ENCODE measurements around the gene TRABD2A. TPM values are rescaled to one million over a fixed set of nuclear protein-coding genes. Genes with fewer than 3 reads are reported as not detected.

TRABD2A gene
- total and polyA plus RNA-seq, 2 experiments from 2014 or later: not detected

DNA sequence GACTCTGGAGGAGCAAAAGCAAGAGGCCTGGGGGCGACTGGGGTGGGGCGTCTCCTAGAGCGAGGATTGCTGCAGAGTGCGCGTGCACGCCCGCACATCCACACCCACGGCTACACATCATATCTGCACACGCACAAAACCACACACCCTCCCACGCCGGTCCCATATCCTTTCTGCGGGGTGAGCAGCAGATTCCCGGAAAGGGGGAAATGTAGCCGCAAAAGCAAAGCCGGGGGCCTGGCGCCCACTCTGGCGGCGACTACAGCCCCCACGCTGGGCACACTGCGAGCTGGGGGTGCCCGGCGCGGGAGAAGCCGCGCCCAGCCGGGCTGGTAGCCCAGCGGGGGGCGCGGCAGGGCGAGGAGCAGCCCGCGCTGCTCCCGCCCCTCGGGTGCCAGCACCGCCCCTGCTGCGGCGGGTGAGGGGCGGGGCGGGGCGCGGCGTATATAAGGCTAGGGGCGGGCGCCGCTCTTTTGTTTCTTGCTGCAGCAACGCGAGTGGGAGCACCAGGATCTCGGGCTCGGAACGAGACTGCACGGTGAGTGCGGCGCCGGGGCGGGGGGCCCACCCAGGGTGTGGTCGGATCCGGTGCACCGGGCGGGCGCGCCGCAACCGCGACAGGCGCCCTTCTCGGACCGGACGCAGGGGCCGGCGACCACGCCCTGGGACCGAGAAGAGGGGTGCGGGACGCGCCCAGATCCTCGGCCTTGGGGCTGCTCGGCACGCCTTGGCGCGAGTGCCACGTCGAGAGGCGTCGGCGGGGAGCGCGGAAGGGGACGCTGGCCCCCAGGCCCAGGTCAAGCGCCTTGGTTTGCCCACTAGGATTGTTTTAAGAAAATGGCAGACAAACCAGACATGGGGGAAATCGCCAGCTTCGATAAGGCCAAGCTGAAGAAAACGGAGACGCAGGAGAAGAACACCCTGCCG, 24.6 kb upstream of the TRABD2A start, which contains the start of gene TMSB10:
TSS of gene TMSB10 (plus strand) at position 476 of the 927 bp plus-strand sequence.
- H3K4me3 ChIP-seq: peak within 1 kb of the TSS; percentile 71
- no peaks in the 10 kb centered on the region for H3K4me1 ChIP-seq (ENCODE audit: low read depth)
- DNase-seq (ENCODE audit: low read depth in 1 of 2, low spot score in 1 of 2): peak; percentile 89
- no peaks in the 10 kb centered on the region for H3K27me3 ChIP-seq
- H3K36me3 ChIP-seq: no peaks in the 10 kb centered on the region
- H3K27ac ChIP-seq: peak within 1 kb of the TSS; percentile 7
- H3K9me3 ChIP-seq (ENCODE audit: low read depth): no peaks in the 10 kb centered on the region
- TF ChIP-seq, protein P1, sequence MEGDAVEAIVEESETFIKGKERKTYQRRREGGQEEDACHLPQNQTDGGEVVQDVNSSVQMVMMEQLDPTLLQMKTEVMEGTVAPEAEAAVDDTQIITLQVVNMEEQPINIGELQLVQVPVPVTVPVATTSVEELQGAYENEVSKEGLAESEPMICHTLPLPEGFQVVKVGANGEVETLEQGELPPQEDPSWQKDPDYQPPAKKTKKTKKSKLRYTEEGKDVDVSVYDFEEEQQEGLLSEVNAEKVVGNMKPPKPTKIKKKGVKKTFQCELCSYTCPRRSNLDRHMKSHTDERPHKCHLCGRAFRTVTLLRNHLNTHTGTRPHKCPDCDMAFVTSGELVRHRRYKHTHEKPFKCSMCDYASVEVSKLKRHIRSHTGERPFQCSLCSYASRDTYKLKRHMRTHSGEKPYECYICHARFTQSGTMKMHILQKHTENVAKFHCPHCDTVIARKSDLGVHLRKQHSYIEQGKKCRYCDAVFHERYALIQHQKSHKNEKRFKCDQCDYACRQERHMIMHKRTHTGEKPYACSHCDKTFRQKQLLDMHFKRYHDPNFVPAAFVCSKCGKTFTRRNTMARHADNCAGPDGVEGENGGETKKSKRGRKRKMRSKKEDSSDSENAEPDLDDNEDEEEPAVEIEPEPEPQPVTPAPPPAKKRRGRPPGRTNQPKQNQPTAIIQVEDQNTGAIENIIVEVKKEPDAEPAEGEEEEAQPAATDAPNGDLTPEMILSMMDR (IDR thresholded peaks at IDR 0.05; ENCODE audit: low read depth, low read length): no peak

DNA sequence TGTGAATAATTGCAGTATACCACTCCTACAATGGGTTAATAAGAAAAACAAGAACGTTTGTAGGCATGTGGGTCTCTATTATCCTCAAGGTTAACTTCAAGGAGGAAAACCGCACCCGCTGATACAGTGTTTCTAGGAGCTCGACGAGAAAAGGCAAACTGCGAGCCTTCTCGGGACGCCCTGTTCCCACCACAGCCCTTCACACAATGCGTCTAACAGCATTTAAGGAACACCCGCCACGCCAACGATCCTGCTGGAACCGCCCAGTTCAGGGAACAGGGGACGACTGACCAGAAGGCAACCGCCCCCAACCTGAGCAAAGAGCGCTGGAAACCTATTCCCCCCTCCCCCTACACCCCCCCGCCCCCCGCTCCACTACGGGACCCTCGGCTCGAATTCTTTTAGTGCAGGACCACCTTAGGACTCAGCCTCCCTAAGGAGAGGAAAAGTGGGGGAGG, 23.9 kb upstream of the TRABD2A start:
- Histone ChIP-seq H3K9me3 (ENCODE audit: low read depth) (no peaks in the 10 kb centered on the region), H3K27me3 (no peaks in the 10 kb centered on the region), H3K27ac (no peak overlapping the region), H3K4me3 (peak overlapping the region; percentile 71), H3K36me3 (no peaks in the 10 kb centered on the region), H3K4me1 (ENCODE audit: low read depth) (no peaks in the 10 kb centered on the region)
- TF ChIP-seq, protein P1 (IDR thresholded peaks at IDR 0.05; ENCODE audit: low read depth, low read length): no peak
- DNase-seq (ENCODE audit: low read depth in 1 of 2, low spot score in 1 of 2): peak; percentile 66 to 83

DNA sequence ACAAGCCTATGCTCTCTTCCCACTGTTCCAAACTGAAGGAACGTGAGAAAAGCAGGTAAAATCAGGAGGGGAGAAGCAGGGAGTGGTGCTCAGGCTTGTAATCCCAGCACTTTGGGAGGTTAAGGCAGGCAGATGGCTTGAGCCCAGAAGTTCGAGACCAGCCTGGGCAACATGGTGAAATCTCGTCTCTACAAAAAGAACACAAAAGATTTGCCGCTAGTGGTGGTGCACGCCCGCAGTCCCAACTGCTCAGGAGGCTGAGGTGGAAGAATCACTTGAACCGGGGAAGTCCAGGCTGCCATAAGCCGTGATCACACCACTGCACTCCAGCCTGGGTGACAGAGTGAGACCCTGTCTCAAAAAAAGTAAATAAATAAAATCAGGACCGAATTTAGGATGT, 23.3 kb upstream of the TRABD2A start:
- H3K4me1 ChIP-seq (ENCODE audit: low read depth): no peaks in the 10 kb centered on the region
- H3K27me3 ChIP-seq: no peaks in the 10 kb centered on the region
- H3K36me3 ChIP-seq: no peaks in the 10 kb centered on the region
- no peak overlapping the region for H3K27ac ChIP-seq
- no peak overlapping the region for H3K4me3 ChIP-seq
- H3K9me3 ChIP-seq (ENCODE audit: low read depth): no peaks in the 10 kb centered on the region
- DNase-seq (ENCODE audit: low read depth in 1 of 2, low spot score in 1 of 2): no peak
- TF ChIP-seq, protein P1 (IDR thresholded peaks at IDR 0.05; ENCODE audit: low read depth, low read length): no peak

DNA sequence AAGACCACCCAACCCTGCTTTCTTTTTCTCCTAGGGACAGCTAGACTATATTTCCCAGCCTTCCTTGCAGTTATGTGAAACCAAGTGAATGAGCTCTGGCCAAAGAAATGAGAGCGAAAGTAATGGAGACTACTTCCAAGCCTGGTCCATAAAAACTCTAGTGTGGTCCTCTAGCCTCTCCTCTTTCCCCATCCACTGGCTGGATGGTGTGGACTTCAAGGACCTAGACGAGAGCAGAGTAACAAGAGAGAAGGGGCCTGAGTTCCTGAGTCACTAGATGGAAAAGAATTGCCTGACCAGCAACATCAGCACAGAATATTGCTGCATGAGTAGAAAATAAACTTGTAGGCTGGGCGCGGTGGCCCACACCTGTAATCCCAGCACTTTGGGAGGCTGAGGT, 21.6 kb upstream of the TRABD2A start:
- Histone ChIP-seq H3K9me3 (ENCODE audit: low read depth) (no peaks in the 10 kb centered on the region), H3K27ac (no peak overlapping the region), H3K36me3 (no peaks in the 10 kb centered on the region), H3K4me3 (no peak overlapping the region), H3K4me1 (ENCODE audit: low read depth) (no peaks in the 10 kb centered on the region), H3K27me3 (no peaks in the 10 kb centered on the region)
- DNase-seq (ENCODE audit: low read depth in 1 of 2, low spot score in 1 of 2): no peak
- TF ChIP-seq, protein P1 (IDR thresholded peaks at IDR 0.05; ENCODE audit: low read depth, low read length): no peak

DNA sequence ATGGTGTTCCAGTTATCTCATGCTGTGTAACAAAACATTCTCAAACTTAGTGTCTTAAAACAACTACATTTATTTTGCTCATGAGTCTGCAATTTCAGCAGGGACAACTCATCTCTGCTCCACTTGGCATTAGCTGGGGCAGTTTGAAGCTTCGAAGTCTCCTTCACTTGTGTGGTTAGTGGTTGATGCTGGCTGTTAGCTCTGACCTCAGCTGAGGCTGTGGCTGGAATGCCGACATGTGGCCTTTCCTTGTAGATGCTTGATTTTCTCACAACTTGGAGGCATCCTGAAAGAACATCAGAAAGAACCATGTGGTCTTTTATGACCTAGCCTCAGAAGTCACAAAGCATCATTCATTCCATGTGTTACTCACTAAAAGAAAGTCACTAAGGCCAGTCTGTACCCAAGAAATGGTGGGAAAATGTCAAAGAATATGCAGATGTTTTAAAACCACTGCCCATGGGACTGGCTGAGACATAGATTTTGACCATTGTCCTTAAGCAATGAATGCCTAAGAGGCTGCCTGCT, 20.8 kb upstream of the TRABD2A start:
- no peak overlapping the region for H3K27ac ChIP-seq

More for the DNA sequence above, 20.8 kb upstream of the TRABD2A start:
- H3K4me3 ChIP-seq: no peak overlapping the region
- no peaks in the 10 kb centered on the region for H3K4me1 ChIP-seq (ENCODE audit: low read depth)
- no peaks in the 10 kb centered on the region for H3K36me3 ChIP-seq
- H3K27me3 ChIP-seq: no peaks in the 10 kb centered on the region
- TF ChIP-seq, protein P1 (IDR thresholded peaks at IDR 0.05; ENCODE audit: low read depth, low read length): no peak
- H3K9me3 ChIP-seq (ENCODE audit: low read depth): no peaks in the 10 kb centered on the region
- peak in 1 of 2 donors; percentile 82 for DNase-seq (ENCODE audit: low read depth in 1 of 2, low spot score in 1 of 2)
